ENCODE data around the gene CCDC9B.

The CCDC9B gene

GRCh38 chr15:40336744-40337122, 4.0 kb downstream of the CCDC9B start:
- TF ChIP-seq POLR2AphosphoS5 (IDR thresholded peaks at IDR 0.05; ENCODE audit: borderline replicate concordance, low read depth, low read length) (no peak), FOXP2 (optimal IDR thresholded peaks at IDR 0.05; ENCODE audit: control extremely low read depth, extremely low read length, insufficient read depth) (no peak), EZH2 (IDR thresholded peaks at IDR 0.05) (no peak)
- H3K27ac ChIP-seq = no peak overlapping the region
- no peaks in the 10 kb centered on the region for H3K36me3 ChIP-seq (ENCODE audit: insufficient read depth, low read length)
- DNase-seq (ENCODE audit: low read depth, low spot score) = no peak
- no peak overlapping the region for H3K4me3 ChIP-seq
- no peaks in the 10 kb centered on the region for H3K9me3 ChIP-seq (ENCODE audit: low read depth, low read length)
- no peak overlapping the region for H3K9ac ChIP-seq (ENCODE audit: insufficient read length)

- H3K4me3 ChIP-seq = no peak overlapping the region
- DNase-seq (ENCODE audit: low read depth, low spot score) = no peak
- H3K36me3 ChIP-seq (ENCODE audit: insufficient read depth, low read length) = no peaks in the 10 kb centered on the region
- H3K27ac ChIP-seq = peak overlapping the region; percentile 39; the same call in 1 of the 2 replicates
- H3K9ac ChIP-seq (ENCODE audit: insufficient read length) = no peak overlapping the region
- no peaks in the 10 kb centered on the region for H3K9me3 ChIP-seq (ENCODE audit: low read depth, low read length)
- no peak for TF ChIP-seq POLR2AphosphoS5 (IDR thresholded peaks at IDR 0.05; ENCODE audit: borderline replicate concordance, low read depth, low read length)
- no peak for TF ChIP-seq FOXP2 (optimal IDR thresholded peaks at IDR 0.05; ENCODE audit: control extremely low read depth, extremely low read length, insufficient read depth)
- TF ChIP-seq EZH2 (IDR thresholded peaks at IDR 0.05) = no peak
Observed at GRCh38 chr15:40335938-40336743, 4.6 kb downstream of the CCDC9B start.

- no peaks in the 10 kb centered on the region for H3K36me3 ChIP-seq (ENCODE audit: insufficient read depth, low read length)
- DNase-seq (ENCODE audit: low read depth, low spot score) = no peak
- H3K27ac ChIP-seq = peak overlapping the region; percentile 81
- no peaks in the 10 kb centered on the region for H3K9me3 ChIP-seq (ENCODE audit: low read depth, low read length)
- H3K9ac ChIP-seq (ENCODE audit: insufficient read length) = no peak overlapping the region
- no peak for TF ChIP-seq FOXP2 (optimal IDR thresholded peaks at IDR 0.05; ENCODE audit: control extremely low read depth, extremely low read length, insufficient read depth)
- TF ChIP-seq EZH2 (IDR thresholded peaks at IDR 0.05) = no peak
- no peak for TF ChIP-seq POLR2AphosphoS5 (IDR thresholded peaks at IDR 0.05; ENCODE audit: borderline replicate concordance, low read depth, low read length)
- H3K4me3 ChIP-seq = no peak overlapping the region
Observed at GRCh38 chr15:40334941-40335795, 5.6 kb downstream of the CCDC9B start.

- Histone ChIP-seq H3K36me3 (ENCODE audit: insufficient read depth, low read length) (no peaks in the 10 kb centered on the region), H3K9me3 (ENCODE audit: low read depth, low read length) (no peaks in the 10 kb centered on the region), H3K4me3 (no peak overlapping the region), H3K27ac (peak overlapping the region; percentile 81), H3K9ac (ENCODE audit: insufficient read length) (no peak overlapping the region)
- DNase-seq (ENCODE audit: low read depth, low spot score) = no peak
- TF ChIP-seq FOXP2 (optimal IDR thresholded peaks at IDR 0.05; ENCODE audit: control extremely low read depth, extremely low read length, insufficient read depth) = no peak
- no peak for TF ChIP-seq EZH2 (IDR thresholded peaks at IDR 0.05)
- TF ChIP-seq POLR2AphosphoS5 (IDR thresholded peaks at IDR 0.05; ENCODE audit: borderline replicate concordance, low read depth, low read length) = no peak
Observed at GRCh38 chr15:40334541-40334940, 6.2 kb downstream of the CCDC9B start.

GRCh38 chr15:40333922-40334492, 6.7 kb downstream of the CCDC9B start:
- DNase-seq (ENCODE audit: low read depth, low spot score) = peak; percentile 80
- TF ChIP-seq EZH2 (IDR thresholded peaks at IDR 0.05) (no peak), POLR2AphosphoS5 (IDR thresholded peaks at IDR 0.05; ENCODE audit: borderline replicate concordance, low read depth, low read length) (peak; percentile 67), FOXP2 (optimal IDR thresholded peaks at IDR 0.05; ENCODE audit: control extremely low read depth, extremely low read length, insufficient read depth) (peak; percentile 92)
- H3K27ac ChIP-seq = peak overlapping the region; percentile 81
- H3K9ac ChIP-seq (ENCODE audit: insufficient read length) = no peak overlapping the region
- peak overlapping the region; percentile 35; the same call in 1 of the 2 replicates for H3K4me3 ChIP-seq
- H3K9me3 ChIP-seq (ENCODE audit: low read depth, low read length) = no peaks in the 10 kb centered on the region
- no peaks in the 10 kb centered on the region for H3K36me3 ChIP-seq (ENCODE audit: insufficient read depth, low read length)

- no peaks in the 10 kb centered on the region for H3K9me3 ChIP-seq (ENCODE audit: low read depth, low read length)
- DNase-seq (ENCODE audit: low read depth, low spot score) = no peak
Observed at GRCh38 chr15:40332113-40332781, 8.5 kb downstream of the CCDC9B start.

GRCh38 chr15:40331637-40332036, 9.1 kb downstream of the CCDC9B start:
- peaks cover 7% of the 10 kb centered on the region for H3K36me3 ChIP-seq (ENCODE audit: insufficient read depth, low read length)
- H3K9ac ChIP-seq (ENCODE audit: insufficient read length) = no peak overlapping the region
- H3K27ac ChIP-seq = 0 out of 2 replicates have a peak overlapping the region, but pooled peaks have one; percentile 15
- DNase-seq (ENCODE audit: low read depth, low spot score) = no peak
- H3K4me3 ChIP-seq = no peak overlapping the region
- no peak for TF ChIP-seq FOXP2 (optimal IDR thresholded peaks at IDR 0.05; ENCODE audit: control extremely low read depth, extremely low read length, insufficient read depth)
- no peak for TF ChIP-seq POLR2AphosphoS5 (IDR thresholded peaks at IDR 0.05; ENCODE audit: borderline replicate concordance, low read depth, low read length)
- no peak for TF ChIP-seq EZH2 (IDR thresholded peaks at IDR 0.05)
- no peaks in the 10 kb centered on the region for H3K9me3 ChIP-seq (ENCODE audit: low read depth, low read length)

More at GRCh38 chr15:40332113-40332781, 8.5 kb downstream of the CCDC9B start:
- Histone ChIP-seq H3K27ac (0 out of 2 replicates have a peak overlapping the region, but pooled peaks have one; percentile 15), H3K4me3 (no peak overlapping the region), H3K36me3 (ENCODE audit: insufficient read depth, low read length) (peaks cover 1% of the 10 kb centered on the region; the same call in 1 of the 2 replicates), H3K9ac (ENCODE audit: insufficient read length) (no peak overlapping the region)
- no peak for TF ChIP-seq FOXP2 (optimal IDR thresholded peaks at IDR 0.05; ENCODE audit: control extremely low read depth, extremely low read length, insufficient read depth)
- TF ChIP-seq POLR2AphosphoS5 (IDR thresholded peaks at IDR 0.05; ENCODE audit: borderline replicate concordance, low read depth, low read length) = no peak
- TF ChIP-seq EZH2 (IDR thresholded peaks at IDR 0.05) = no peak
